HepG2 (cell line): Measurements from ENCODE around the gene SLIT1. TPM values are rescaled to one million over a fixed set of nuclear protein-coding genes. Genes with fewer than 3 reads are reported as not detected.

ENCODE experiments used
- ATAC-seq: fragments of 200-7000 bp; cut with Tn5 transposase; 3 replicates; pipeline ENCODE4 v1.9.1; 2020; ENCODE audit warnings: mild to moderate bottlenecking, moderate library complexity
- BruUV-seq: library from RNA; stranded (reverse); fragments of 400-500 nt; replicated peaks from 2 replicates; lab custom pipeline; 2021; lab: Mats Ljungman, UMichigan
- CTCF ChIA-PET: fragments of 300-600 bp; formaldehyde crosslinking; extraction: SDS; loops from one replicate; lab custom pipeline; 2021; ENCODE audit warnings: low total read pairs, inconsistent platforms, low intra/inter-chr PET ratio; lab: Yijun Ruan, JAX
- POLR2A ChIA-PET: fragments of 350-600 bp; sonication (Branson Sonifier 250); formaldehyde crosslinking; loops from one replicate; lab custom pipeline; 2020; ENCODE audit warnings: antibody characterized with exemption, inconsistent platforms; lab: Yijun Ruan, JAX
- DNase-seq: peaks from one replicate; pipeline ENCODE4 v3.0.0-alpha.2; 2015; ENCODE audit warnings: low spot score
- FAIRE-seq: peaks from 3 replicates; lab custom pipeline; 2011; peaks lifted over from hg19 to GRCh38; lab: Jason Lieb, UNC
- H2AFZ ChIP-seq: one replicate; pipeline ENCODE4 v1.6.1; 2011; ENCODE audit warnings: low read length, inconsistent platforms
- H3K27ac ChIP-seq: fragments of 300-600 bp; 3 replicates; pipeline ENCODE4 v1.8.0; 2011; ENCODE audit warnings: mixed run types, mild to moderate bottlenecking, mixed read lengths, low read length, inconsistent platforms; ENCODE audit not compliant: insufficient read depth; ENCODE audit errors: extremely low read length
- H3K27me3 ChIP-seq, 2 experiments: fragments of 200-600 bp in 1 of 2; 2 replicates in 1 of 2; 3 replicates in 1 of 2; pipeline versions ENCODE4 v1.6.0 to v1.8.0; 2011; ENCODE audit warnings: low read length in 2 of 2, mild to moderate bottlenecking in 2 of 2, moderate library complexity in 2 of 2, inconsistent platforms in 1 of 2; ENCODE audit not compliant: insufficient read depth in 2 of 2, control insufficient read depth in 1 of 2
- H3K36me3 ChIP-seq, 2 experiments: fragments of 200-600 bp in 1 of 2; replicated peaks in 1 of 2; 2 replicates in 1 of 2; 3 replicates in 1 of 2; pipeline versions ENCODE4 v1.5.1 to v1.8.0; 2011; ENCODE audit warnings: low read length in 2 of 2, inconsistent platforms in 1 of 2; ENCODE audit not compliant: insufficient read depth in 2 of 2, control insufficient read depth in 1 of 2
- H3K4me1 ChIP-seq: 2 replicates; pipeline ENCODE4 v1.5.1; 2012; ENCODE audit warnings: low read length, inconsistent platforms; ENCODE audit not compliant: insufficient read depth
- H3K4me2 ChIP-seq: 2 replicates; pipeline ENCODE4 v1.6.0; 2011; ENCODE audit warnings: low read depth, low read length, inconsistent platforms
- H3K4me3 ChIP-seq, 3 experiments: fragments of 200-600 bp in 1 of 3; sonication (generic), shearing (Covaris generic) in 1 of 3; replicated peaks in 1 of 3; 2 replicates each; pipeline ENCODE4 v1.5.1; 2011 to 2016; ENCODE audit warnings: low read length in 3 of 3, inconsistent platforms in 2 of 3, low read depth in 2 of 3, mild to moderate bottlenecking in 2 of 3, control low read depth in 1 of 3, mixed read lengths in 1 of 3; ENCODE audit not compliant: insufficient read depth in 1 of 3
- H3K79me2 ChIP-seq: one replicate; pipeline ENCODE4 v1.6.1; 2011; ENCODE audit warnings: low read length, inconsistent platforms; ENCODE audit not compliant: insufficient read depth
- H3K9ac ChIP-seq: 2 replicates; pipeline ENCODE4 v1.6.0; 2011; ENCODE audit warnings: mild to moderate bottlenecking, low read depth, low read length, inconsistent platforms; ENCODE audit not compliant: insufficient read depth
- H3K9me3 ChIP-seq: 2 replicates; pipeline ENCODE4 v1.5.1; 2012; ENCODE audit warnings: mild to moderate bottlenecking, low read length
- H4K20me1 ChIP-seq: 2 replicates; pipeline ENCODE4 v1.6.0; 2011; ENCODE audit warnings: inconsistent platforms, mild to moderate bottlenecking, low read length, moderate library complexity; ENCODE audit not compliant: insufficient read depth
- CCDC6 ChIP-seq: sonication (generic); formaldehyde crosslinking; IDR thresholded peaks from 2 replicates; pipeline ENCODE4 v1.8.1; 2022; ENCODE audit warnings: mild to moderate bottlenecking, missing genetic modification reagents, moderate library complexity
- CHD4 ChIP-seq: fragments of 200-600 bp; sonication (generic); IDR thresholded peaks from 2 replicates; pipeline ENCODE4 v1.7.0; 2017; ENCODE audit warnings: mild to moderate bottlenecking, low read length, borderline replicate concordance
- ETS1 ChIP-seq: sonication (generic); formaldehyde crosslinking; IDR thresholded peaks from 2 replicates; pipeline ENCODE4 v1.4.0; 2020; ENCODE audit warnings: missing genetic modification reagents
- FOSL1 ChIP-seq: sonication (generic); formaldehyde crosslinking; IDR thresholded peaks from 2 replicates; pipeline ENCODE4 v1.9.0; 2021; ENCODE audit warnings: missing genetic modification reagents, borderline replicate concordance
- GATA4 ChIP-seq: sonication (generic); IDR thresholded peaks from 2 replicates; pipeline ENCODE4 v1.6.1; 2016; ENCODE audit warnings: antibody characterized with exemption, low read depth, borderline replicate concordance
- GTF3A ChIP-seq: sonication (generic); formaldehyde crosslinking; conservative IDR thresholded peaks from 2 replicates; pipeline ENCODE4 v1.4.0; 2020; ENCODE audit warnings: mild to moderate bottlenecking, missing genetic modification reagents
- JUND ChIP-seq: sonication (generic); formaldehyde crosslinking; IDR thresholded peaks from 2 replicates; pipeline ENCODE4 v1.8.0; 2022; ENCODE audit warnings: mild to moderate bottlenecking, missing genetic modification reagents
- KDM5A ChIP-seq: fragments of 200-600 bp; sonication (generic); IDR thresholded peaks from 2 replicates; pipeline ENCODE4 v1.7.0; 2018; ENCODE audit warnings: antibody characterized with exemption, mild to moderate bottlenecking, low read length, borderline replicate concordance
- MAFF ChIP-seq: IDR thresholded peaks from 2 replicates; pipeline ENCODE4 v1.6.1; 2011; ENCODE audit warnings: low read depth, low read length, improper control_type of control experiment
- NBN ChIP-seq: fragments of 450-650 bp; conservative IDR thresholded peaks from 2 replicates; pipeline ENCODE4 v1.6.1; 2017
- NR2F6 ChIP-seq, 2 experiments: IDR thresholded peaks; 2 replicates each; pipeline ENCODE4 v1.6.1; 2016; ENCODE audit warnings: antibody characterized with exemption in 1 of 2, mild to moderate bottlenecking in 1 of 2
- RAD51 ChIP-seq: fragments of 450-650 bp; IDR thresholded peaks from 2 replicates; pipeline ENCODE4 v1.6.1; 2016; ENCODE audit warnings: borderline replicate concordance
- SATB2 ChIP-seq: sonication (generic); formaldehyde crosslinking; IDR thresholded peaks from 2 replicates; pipeline ENCODE4 v1.5.0; 2020; ENCODE audit warnings: missing genetic modification reagents
- XRCC5 ChIP-seq: fragments of 200-400 bp; formaldehyde crosslinking; optimal IDR thresholded peaks from 2 replicates; pipeline ENCODE3; 2017; ENCODE audit warnings: mild to moderate bottlenecking, low read length
- ZC3H13 ChIP-seq: sonication (generic); formaldehyde crosslinking; IDR thresholded peaks from 2 replicates; pipeline ENCODE4 v1.8.1; 2023; ENCODE audit warnings: mild to moderate bottlenecking, missing genetic modification reagents, moderate library complexity
- ZIK1 ChIP-seq: sonication (generic); formaldehyde crosslinking; IDR thresholded peaks from 2 replicates; pipeline ENCODE4 v1.5.0; 2020; ENCODE audit warnings: mild to moderate bottlenecking, low read depth, missing genetic modification reagents, borderline replicate concordance
- ZNF354B ChIP-seq: sonication (generic); formaldehyde crosslinking; IDR thresholded peaks from 2 replicates; pipeline ENCODE4 v1.8.0; 2022; ENCODE audit warnings: mild to moderate bottlenecking, missing genetic modification reagents
- ZNF446 ChIP-seq: sonication (generic); formaldehyde crosslinking; IDR thresholded peaks from 2 replicates; pipeline ENCODE4 v1.5.0; 2020; ENCODE audit warnings: mild to moderate bottlenecking, missing genetic modification reagents
- ZNF790 ChIP-seq: sonication (generic); formaldehyde crosslinking; IDR thresholded peaks from 2 replicates; pipeline ENCODE4 v1.8.0; 2022; ENCODE audit warnings: missing genetic modification reagents, mild to moderate bottlenecking, borderline replicate concordance
- ZSCAN20 ChIP-seq: sonication (generic); formaldehyde crosslinking; IDR thresholded peaks from 2 replicates; pipeline ENCODE4 v1.4.0; 2020; ENCODE audit warnings: missing genetic modification reagents, mild to moderate bottlenecking, borderline replicate concordance
- WGBS: methylation state at CpG from one replicate; pipeline ENCODE4 v1.1.6; 2017; ENCODE audit warnings: low lambda C conversion rate; 5-methylcytosine and 5-hydroxymethylcytosine counted together
- in situ Hi-C: cut with HindIII; loops from 2 replicates; pipeline ENCODE4 v1.10.0; 2017; ENCODE audit warnings: low pct_unique_long_range_greater_than_20kb; ENCODE audit not compliant: extremely low pct_ligation_motif_present
- intact Hi-C: fragments of 100-400 bp; cut with micrococcal nuclease; formaldehyde crosslinking; loops from one replicate; pipeline ENCODE4 v1.10.0; 2022; ENCODE audit not compliant: unreplicated experiment
- polyA plus RNA-seq, 8 experiments: library from polyadenylated mRNA; depleted of rRNA in 3 of 8; stranded (reverse) in 7 of 8; unstranded in 1 of 8; fragments of >200 nt; fragmentation: Illumina TruSeq in 4 of 8; extraction: Trizol in 4 of 8; gene quantifications; 2 replicates each; pipeline versions ENCODE4 v1.2.1 to v1.2.3, GENCODE V29; 2011 to 2016; ENCODE audit warnings: low read depth in 4 of 8, missing spikeins in 1 of 8, mixed read lengths in 1 of 8; ENCODE audit not compliant: insufficient read depth in 1 of 8
- total RNA-seq, 5 experiments: library from RNA; depleted of rRNA; stranded (reverse); fragments of >200 nt; fragmentation: Illumina TruSeq; extraction: Trizol; gene quantifications; 2 replicates each; pipeline ENCODE4 v1.2.3, GENCODE V29; 2016; ENCODE audit warnings: low read depth in 1 of 5

SLIT1 gene
- total and polyA plus RNA-seq, 2 of the 13 experiments (the other 11 are each of a cell fraction or from before 2014, with no cell fraction given) = 0.09 to 0.33 TPM

- TF ChIP-seq ZC3H13 (CRISPR knock-in tag) = no peak
- TF ChIP-seq ZIK1 = no peak
- TF ChIP-seq SATB2 = no peak
- no peak for TF ChIP-seq CHD4
- TF ChIP-seq GTF3A (CRISPR knock-in tag) = no peak
- TF ChIP-seq RAD51 = no peak
- no peak for TF ChIP-seq ZSCAN20 (CRISPR knock-in tag)
- TF ChIP-seq CCDC6 = no peak
- no peak for TF ChIP-seq ZNF790 (CRISPR knock-in tag)
- TF ChIP-seq GATA4 = no peak
- TF ChIP-seq ZNF446 = no peak
- TF ChIP-seq, all 625 proteins: peak for 0
Measured at GRCh38 chr10:97106207-97106606, 79.6 kb downstream of the SLIT1 start (continued).

- 0 out of 2 replicates have a peak, but pooled peaks cover 4% of the 10 kb centered on the region for H3K4me1 ChIP-seq
- CTCF ChIA-PET = no interaction called here
- no peak overlapping the region for H3K4me2 ChIP-seq
- H3K9ac ChIP-seq = no peak overlapping the region
- H3K36me3 ChIP-seq = no peaks in the 10 kb centered on the region
- no peak overlapping the region for H3K27ac ChIP-seq
- no peak for ATAC-seq
- FAIRE-seq = no peak
- H3K9me3 ChIP-seq = no peaks in the 10 kb centered on the region
- in situ Hi-C loops = no loop called here
- no peaks in the 10 kb centered on the region for H3K79me2 ChIP-seq
- 17% methylated on average over 7 of the region's 7 CpGs for WGBS
- H3K4me3 ChIP-seq = no peak overlapping the region
- H3K27me3 ChIP-seq = peaks cover 10 to 86% of the 10 kb centered on the region in 2 experiments; a peak in 4 of 5 replicates
- intact Hi-C loops = no loop called here
- no peak for DNase-seq
- H4K20me1 ChIP-seq = no peaks in the 10 kb centered on the region
- H2AFZ ChIP-seq = no peak overlapping the region
- no peak for TF ChIP-seq KDM5A
- TF ChIP-seq ETS1 (CRISPR knock-in tag) = no peak
- TF ChIP-seq JUND (CRISPR knock-in tag) = no peak
- no peak for TF ChIP-seq XRCC5
- TF ChIP-seq FOSL1 (CRISPR knock-in tag) = no peak
- TF ChIP-seq MAFF = no peak
- no peak for TF ChIP-seq ZNF354B (CRISPR knock-in tag)
- TF ChIP-seq NR2F6 (IDR thresholded peaks at IDR 0.05) = no peak
- no peak for TF ChIP-seq NR2F6 (CRISPR knock-in tag; IDR thresholded peaks at IDR 0.05)
- TF ChIP-seq NBN = no peak
- POLR2A ChIA-PET = no interaction called here
- no TSS peak for BruUV-seq
Measured at GRCh38 chr10:97105303-97105702, 80.5 kb downstream of the SLIT1 start.
